Activated naive CD4-positive, alpha-beta T cell treated with anti-CD3 and anti-CD28 coated beads, Interleukin-2, amount 10 ng/mL, durations not matched to agents 5 hours and 36 hours (primary cell): ENCODE measurements around the gene PRR35. TPM values are rescaled to one million over a fixed set of nuclear protein-coding genes. Genes with fewer than 3 reads are reported as not detected.

Source experiments
- microRNA-seq: library from miRNA; unstranded; fragments of <30 nt; microRNA quantifications from one replicate; pipeline ENCODE4 v1.2.0, GENCODE V29; 2022; ENCODE audit warnings: borderline microRNAs expressed, borderline replicate concordance
- total RNA-seq, 2 experiments: library from RNA; stranded (reverse); gene quantifications; one replicate each; pipeline ENCODE4 v1.2.3, GENCODE V29; 2021

Gene PRR35
- total RNA-seq: not detected

DNA sequence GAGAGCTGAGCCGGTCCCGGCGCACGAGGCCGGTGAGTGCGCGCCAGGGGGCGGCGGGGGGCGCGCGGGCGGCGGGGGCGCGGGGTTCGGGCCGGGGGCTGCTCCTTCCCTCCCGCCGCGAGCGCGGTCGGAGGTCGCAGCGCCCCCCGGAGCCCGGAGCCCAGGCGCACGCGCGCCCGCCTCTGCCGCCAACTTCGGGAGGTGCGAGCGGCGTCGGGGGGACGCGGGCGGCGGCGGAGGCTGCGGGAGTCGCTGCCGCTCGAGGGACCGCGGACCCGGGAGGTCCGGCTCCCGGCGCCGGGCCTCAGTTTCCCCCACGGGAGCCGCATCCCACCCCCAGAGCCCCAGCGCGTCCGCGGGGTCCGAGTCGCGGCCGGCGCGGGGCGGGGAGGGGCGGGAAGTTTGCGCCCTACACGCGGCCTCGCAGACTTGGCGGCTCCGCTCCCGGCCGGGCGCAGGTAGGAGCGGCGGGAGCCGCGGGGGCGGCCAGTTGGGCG lies at the start of gene PRR35:
TSS of gene PRR35 (plus strand) at position 191 of the 497 bp plus-strand sequence. CDS start 2,901 bp downstream, outside the sequence.

DNA sequence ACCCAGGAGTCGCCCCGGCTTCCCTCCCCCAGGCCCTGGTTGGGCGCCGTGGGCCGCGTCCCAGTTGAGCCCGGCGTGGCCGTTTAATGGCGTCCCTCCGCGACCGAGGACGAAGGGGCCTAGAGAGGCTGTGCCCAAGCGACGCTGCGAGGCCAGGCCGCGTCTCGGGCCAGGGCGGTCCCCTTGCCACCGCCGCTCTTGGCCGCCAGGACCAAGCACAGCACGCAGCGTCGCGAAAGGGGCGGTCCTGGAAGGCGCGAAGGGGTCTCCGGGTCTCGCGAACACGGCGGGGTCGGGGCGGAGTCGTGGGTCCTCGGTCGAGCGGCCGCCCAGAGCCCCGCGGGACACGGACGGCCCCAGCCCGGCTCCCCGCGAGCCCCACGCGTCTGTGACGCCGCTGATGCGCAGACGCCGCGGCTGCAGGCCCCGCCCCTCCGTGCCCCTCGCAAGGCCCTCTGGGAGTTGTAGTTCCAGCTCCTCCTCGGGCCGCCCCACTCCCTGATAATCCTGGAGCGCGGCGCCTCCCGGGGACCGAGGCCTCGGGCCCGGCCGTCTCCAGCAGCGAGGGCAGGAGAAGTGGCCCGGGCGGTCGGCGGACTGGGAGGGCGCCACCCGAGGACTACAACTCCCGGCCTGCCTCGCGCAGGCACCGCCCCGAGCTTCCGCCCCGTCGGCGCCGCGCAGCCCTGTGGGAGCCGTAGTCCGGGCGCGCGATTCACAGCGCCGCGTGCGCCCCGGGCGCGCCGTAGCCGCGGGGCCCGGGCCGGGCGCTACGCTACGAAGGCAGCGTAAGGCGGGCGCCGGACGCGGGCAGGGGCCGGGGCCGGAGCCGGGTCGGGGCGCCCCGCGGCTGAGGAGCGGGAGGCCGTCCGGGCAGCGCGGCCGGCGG lies 32.9 kb upstream of the PRR35 start, which contains the start of gene CAPN15:
TSS of gene CAPN15 (plus strand) at position 698 of the 889 bp plus-strand sequence. CDS start 19,127 bp downstream, outside the sequence.

DNA sequence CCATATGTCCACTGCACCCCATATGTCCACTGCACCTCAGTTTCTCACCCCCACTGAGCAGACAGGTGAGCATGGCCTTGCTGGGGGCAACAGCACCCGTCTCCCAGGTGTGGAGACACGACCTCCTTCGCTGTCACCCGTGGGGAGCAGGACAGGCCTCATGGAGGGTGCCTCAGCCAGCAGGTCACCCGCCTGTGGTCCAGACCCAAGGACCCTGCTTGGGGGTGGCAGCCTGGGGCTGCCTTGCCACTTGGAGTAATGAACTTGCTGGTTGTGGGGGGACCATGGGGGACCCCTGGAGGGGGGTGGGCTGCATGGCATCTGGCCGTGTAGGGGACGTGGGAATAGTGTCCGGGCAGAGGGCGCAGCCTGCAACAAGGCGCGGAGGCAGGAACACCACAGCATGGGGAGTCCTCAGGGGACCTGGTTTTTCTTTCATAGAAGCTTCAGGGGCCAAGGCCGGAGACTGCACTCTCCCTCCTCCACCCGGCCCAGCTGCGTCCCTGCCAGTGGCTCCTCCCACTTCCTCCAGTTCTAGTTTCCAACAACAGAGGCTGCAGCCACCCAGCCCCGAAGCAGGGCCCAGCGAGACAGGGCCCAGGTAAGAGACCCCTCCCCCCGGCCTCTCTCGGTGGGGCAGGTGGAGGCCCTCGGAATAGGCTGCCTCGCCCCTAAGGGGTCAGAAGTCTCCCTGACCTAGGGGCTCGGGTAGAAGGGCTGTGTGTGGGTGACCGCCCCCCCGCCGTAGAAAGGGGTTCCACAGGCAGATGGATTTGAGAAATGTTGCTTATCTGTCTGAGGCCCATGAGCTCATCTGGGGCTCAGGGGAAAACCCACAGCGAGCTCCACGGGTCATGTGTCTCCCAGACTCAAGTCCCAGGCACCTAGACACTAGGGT lies 6.5 kb downstream of the PRR35 start, which contains the start of gene NHLRC4:
TSS of gene NHLRC4 (plus strand) at position 531 of the 898 bp plus-strand sequence. CDS start 1,043 bp downstream, outside the sequence.

DNA sequence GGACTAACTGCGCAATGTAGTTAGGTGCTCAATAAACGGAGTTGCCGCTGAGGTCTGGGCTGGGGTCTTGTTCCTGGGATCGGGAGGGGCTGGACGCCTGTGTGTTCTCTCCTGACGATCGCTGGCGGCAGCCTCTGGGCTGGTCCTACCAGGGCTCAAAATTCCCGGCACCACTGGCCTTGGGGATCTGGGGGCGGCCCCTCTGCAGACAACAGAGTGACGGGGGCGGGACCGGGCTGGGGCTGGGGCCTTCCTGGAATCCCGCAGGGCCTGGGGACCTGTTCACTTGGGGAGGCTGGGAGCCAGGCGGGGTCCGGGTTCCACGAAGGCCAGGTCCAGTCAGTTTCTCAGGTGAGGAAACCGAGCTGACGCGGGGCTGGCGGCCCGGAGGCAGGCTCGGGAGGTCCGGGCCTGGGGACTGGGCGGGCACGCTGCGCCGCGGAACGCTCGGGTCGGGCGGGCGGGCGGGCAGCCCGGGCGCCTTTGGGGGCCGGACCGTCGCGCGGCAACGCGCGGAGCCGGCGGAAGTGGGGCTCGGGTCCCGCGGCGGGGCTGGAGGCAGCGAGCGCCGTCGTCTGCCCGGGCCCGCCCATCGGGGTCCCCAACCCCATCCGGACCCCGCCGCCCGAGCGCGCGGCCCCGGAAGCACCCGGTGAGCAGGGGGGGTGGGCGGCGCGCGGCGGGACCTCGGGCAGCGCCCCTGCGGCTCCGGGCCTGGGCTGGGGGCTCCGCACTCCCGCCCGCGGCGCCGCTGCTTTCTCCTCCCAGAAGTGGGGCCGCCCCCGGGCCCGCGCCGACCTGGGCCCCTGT lies 9.5 kb downstream of the PRR35 start, which contains the start of gene PIGQ:
TSS of gene PIGQ (plus strand) at position 524 of the 810 bp plus-strand sequence. CDS start 4,107 bp downstream, outside the sequence.

DNA sequence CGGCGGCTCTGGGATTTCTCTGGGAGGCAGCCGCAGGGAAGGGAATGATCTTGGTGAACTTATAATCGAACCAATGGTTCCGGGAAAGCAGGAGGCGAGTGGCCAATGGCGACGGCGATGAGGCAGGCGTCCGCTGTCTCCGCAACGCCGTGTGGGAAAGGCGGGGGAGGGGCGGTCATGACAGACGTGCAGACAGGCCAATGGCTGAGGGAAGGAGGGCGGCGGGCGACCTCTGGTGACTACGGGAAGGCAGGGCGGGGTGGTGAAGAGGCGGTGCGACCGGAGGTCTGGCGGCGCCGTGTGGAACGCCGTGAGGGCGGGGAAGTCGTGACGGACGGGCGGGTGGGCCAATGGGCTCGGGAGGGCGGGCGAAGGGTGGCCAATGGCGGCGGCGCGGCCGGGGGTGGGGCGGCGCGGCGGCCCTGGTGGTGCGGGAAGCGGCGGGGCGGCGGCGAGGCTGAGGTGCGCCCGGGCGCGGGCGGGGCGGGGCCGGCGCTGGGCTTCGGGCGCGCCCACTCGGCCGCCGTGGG lies 29.5 kb downstream of the PRR35 start, which contains the start of gene RAB40C:
TSS of gene RAB40C (plus strand) at position 409 of the 530 bp plus-strand sequence. CDS start 226 bp downstream, outside the sequence.

Small RNA genes within 50 kb of the gene (microRNA-seq; reads per million reads assigned to microRNA genes)
- gene MIR3176: 4.0 reads per million, percentile 25 among the genes with 10 or more reads in this experiment
- not detected for gene MIR5587

Other genes with a start within 250 kb of the PRR35 start
- gene AXIN1, start 207.7 kb upstream of the PRR35 start, total RNA-seq: 10 to 100 TPM; 27.4 to 29.2 TPM
- gene MRPL28, start 189.9 kb upstream of the PRR35 start, total RNA-seq: 10 to 100 TPM; 53.4 to 56.3 TPM
- 10 to 100 TPM; 79.5 to 81.5 TPM for gene PGAP6, start 178.4 kb upstream of the PRR35 start, total RNA-seq
- 10 to 100 TPM; 40.7 to 43.4 TPM for gene NME4, start 163.2 kb upstream of the PRR35 start, total RNA-seq
- 1 to 10 TPM; 5.0 to 6.0 TPM for gene DECR2, start 158.5 kb upstream of the PRR35 start, total RNA-seq
- 10 to 100 TPM; 22.0 to 24.6 TPM for gene RAB11FIP3, start 134.7 kb upstream of the PRR35 start, total RNA-seq
- 10 to 100 TPM; 71.0 to 71.8 TPM for gene CAPN15, start 32.7 kb upstream of the PRR35 start, total RNA-seq
- gene NHLRC4, start 6.6 kb downstream of the PRR35 start, total RNA-seq: 1 to 10 TPM; 4.6 to 4.7 TPM
- 10 to 100 TPM; 32.9 to 36.8 TPM for gene PIGQ, start 9.6 kb downstream of the PRR35 start, total RNA-seq
- gene RAB40C, start 29.7 kb downstream of the PRR35 start, total RNA-seq: 10 to 100 TPM; 12.7 to 14.1 TPM
- under 1 TPM; 0.33 to 0.36 TPM for gene WFIKKN1, start 70.6 kb downstream of the PRR35 start, total RNA-seq
- 10 to 100 TPM; 70.0 to 70.7 TPM for gene METTL26, start 75.9 kb downstream of the PRR35 start, total RNA-seq
- 10 to 100 TPM; 28.9 to 31.2 TPM for gene MCRIP2, start 81.4 kb downstream of the PRR35 start, total RNA-seq
- 10 to 100 TPM; 63.2 to 67.3 TPM for gene WDR90, start 89.0 kb downstream of the PRR35 start, total RNA-seq
- 100 to 1,000 TPM; 126 to 134 TPM for gene RHOT2, start 107.7 kb downstream of the PRR35 start, total RNA-seq
- gene RHBDL1, start 115.3 kb downstream of the PRR35 start, total RNA-seq: 1 to 10 TPM; 1.3 to 1.6 TPM
- 10 to 100 TPM; 61.4 to 61.7 TPM for gene STUB1, start 120.0 kb downstream of the PRR35 start, total RNA-seq
- gene JMJD8, start 123.9 kb downstream of the PRR35 start, total RNA-seq: 10 to 100 TPM; 30.3 to 31.4 TPM
- gene WDR24, start 130.0 kb downstream of the PRR35 start, total RNA-seq: 10 to 100 TPM; 15.2 to 16.1 TPM
- 10 to 100 TPM; 21.2 to 21.5 TPM for gene FBXL16, start 145.4 kb downstream of the PRR35 start, total RNA-seq
- gene METRN, start 154.7 kb downstream of the PRR35 start, total RNA-seq: 1 to 10 TPM; 5.5 TPM
- 10 to 100 TPM in 1 of 2 experiments, 1 to 10 TPM in 1; 9.7 to 10.8 TPM for gene ANTKMT, start 160.8 kb downstream of the PRR35 start, total RNA-seq
- 1 to 10 TPM; 1.6 to 2.1 TPM for gene CCDC78, start 166.0 kb downstream of the PRR35 start, total RNA-seq
- gene HAGHL, start 166.7 kb downstream of the PRR35 start, total RNA-seq: 1 to 10 TPM; 5.2 to 7.6 TPM
- 10 to 100 TPM; 30.8 to 33.1 TPM for gene CIAO3, start 180.6 kb downstream of the PRR35 start, total RNA-seq
- gene MSLN, start 200.3 kb downstream of the PRR35 start, total RNA-seq: not detected
- 10 to 100 TPM; 22.2 to 23.1 TPM for gene RPUSD1, start 228.0 kb downstream of the PRR35 start, total RNA-seq
- gene CHTF18, start 228.2 kb downstream of the PRR35 start, total RNA-seq: 10 to 100 TPM; 67.0 to 72.2 TPM
- not detected for gene GNG13, start 240.3 kb downstream of the PRR35 start, total RNA-seq